Measurements from ENCODE around the gene NRCAM. TPM values are rescaled to one million over a fixed set of nuclear protein-coding genes. Genes with fewer than 3 reads are reported as not detected.

NRCAM gene
- total and polyA plus RNA-seq, 8 donors: 10.6 to 36.7 (median 16.2) TPM

DNA sequence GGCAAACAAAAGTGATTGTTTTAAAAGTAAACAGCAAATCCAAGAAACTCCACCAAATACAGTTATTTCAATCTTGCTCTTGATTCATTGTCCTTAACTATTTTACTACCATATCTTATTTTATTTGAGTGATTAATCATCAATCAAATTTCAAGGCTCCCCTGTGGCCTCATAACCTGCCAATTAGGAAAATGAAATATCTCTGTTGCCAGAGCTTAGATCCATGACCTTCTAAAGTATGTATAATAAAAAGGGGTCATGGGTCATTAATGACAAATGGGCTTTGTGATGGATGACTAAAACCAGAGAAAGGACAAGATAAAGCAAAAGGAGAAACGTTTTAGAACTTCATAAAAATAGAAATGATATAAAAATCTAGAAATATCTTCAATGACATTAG, 28.5 kb downstream of the NRCAM start:
- H3K9me3 ChIP-seq: no peaks in the 10 kb centered on the region
- intact Hi-C loops (cut with DNase I): no loop called here
- DNase-seq (no peak), ATAC-seq (no peak)
- TF ChIP-seq, protein P1, sequence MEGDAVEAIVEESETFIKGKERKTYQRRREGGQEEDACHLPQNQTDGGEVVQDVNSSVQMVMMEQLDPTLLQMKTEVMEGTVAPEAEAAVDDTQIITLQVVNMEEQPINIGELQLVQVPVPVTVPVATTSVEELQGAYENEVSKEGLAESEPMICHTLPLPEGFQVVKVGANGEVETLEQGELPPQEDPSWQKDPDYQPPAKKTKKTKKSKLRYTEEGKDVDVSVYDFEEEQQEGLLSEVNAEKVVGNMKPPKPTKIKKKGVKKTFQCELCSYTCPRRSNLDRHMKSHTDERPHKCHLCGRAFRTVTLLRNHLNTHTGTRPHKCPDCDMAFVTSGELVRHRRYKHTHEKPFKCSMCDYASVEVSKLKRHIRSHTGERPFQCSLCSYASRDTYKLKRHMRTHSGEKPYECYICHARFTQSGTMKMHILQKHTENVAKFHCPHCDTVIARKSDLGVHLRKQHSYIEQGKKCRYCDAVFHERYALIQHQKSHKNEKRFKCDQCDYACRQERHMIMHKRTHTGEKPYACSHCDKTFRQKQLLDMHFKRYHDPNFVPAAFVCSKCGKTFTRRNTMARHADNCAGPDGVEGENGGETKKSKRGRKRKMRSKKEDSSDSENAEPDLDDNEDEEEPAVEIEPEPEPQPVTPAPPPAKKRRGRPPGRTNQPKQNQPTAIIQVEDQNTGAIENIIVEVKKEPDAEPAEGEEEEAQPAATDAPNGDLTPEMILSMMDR (IDR thresholded peaks at IDR 0.05): no peak
- no peak overlapping the region for H3K27ac ChIP-seq
- no peaks in the 10 kb centered on the region for H3K27me3 ChIP-seq
- H3K4me1 ChIP-seq: no peaks in the 10 kb centered on the region
- no peak overlapping the region for H3K4me3 ChIP-seq
- H3K36me3 ChIP-seq: no peaks in the 10 kb centered on the region

DNA sequence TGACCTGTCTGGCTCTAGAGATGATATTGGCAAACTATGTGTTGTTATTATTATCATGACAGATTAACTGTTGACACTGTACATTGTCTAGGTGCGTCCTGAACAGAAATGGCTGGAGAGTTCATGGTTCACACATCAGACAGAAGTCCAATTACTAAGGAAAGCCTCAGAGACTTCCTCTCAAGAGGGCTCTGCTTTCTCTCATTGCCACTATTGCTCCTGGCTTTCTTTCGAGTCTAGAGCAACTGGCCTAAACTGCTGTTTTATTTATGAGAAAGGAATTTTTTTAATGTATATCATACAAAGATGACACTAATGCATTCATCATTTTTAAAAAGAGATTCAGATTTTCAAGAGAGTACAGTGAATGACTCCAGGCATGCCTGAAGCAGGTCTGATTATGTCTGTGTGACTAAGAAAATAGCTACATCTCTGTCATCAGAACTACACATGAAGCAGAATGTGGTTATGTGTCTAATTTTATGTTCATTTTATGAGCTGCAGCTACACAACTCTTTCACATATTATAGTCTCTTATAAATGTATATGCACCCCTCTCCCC, 30.4 kb downstream of the NRCAM start:
- Histone ChIP-seq H3K36me3 (no peaks in the 10 kb centered on the region), H3K4me3 (no peak overlapping the region), H3K4me1 (no peaks in the 10 kb centered on the region), H3K27ac (no peak overlapping the region), H3K27me3 (no peaks in the 10 kb centered on the region), H3K9me3 (no peaks in the 10 kb centered on the region)
- ATAC-seq (no peak), DNase-seq (no peak)
- TF ChIP-seq, protein P1 (IDR thresholded peaks at IDR 0.05): no peak
- intact Hi-C loops (cut with DNase I): no loop called here

DNA sequence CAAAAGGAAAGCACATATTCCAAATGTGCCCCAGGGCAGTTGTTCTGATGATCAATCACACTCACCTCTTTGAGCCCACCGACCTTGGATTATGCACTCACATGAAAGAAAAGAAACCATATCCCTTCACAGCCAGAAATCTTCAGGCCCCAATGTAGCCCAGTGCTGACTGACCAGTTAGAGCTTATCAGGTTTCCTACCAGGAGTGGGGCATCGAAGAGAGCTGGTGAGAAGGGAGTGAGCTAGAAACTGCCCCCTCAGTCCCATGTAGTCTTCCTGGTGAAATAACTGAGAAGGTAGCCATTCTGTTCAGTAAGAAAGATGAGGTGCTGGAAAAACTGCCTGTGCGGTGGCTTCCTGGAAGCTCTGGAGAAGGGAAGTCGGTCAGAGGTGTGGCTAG, 32.2 kb downstream of the NRCAM start:
- no peak for DNase-seq
- Histone ChIP-seq H3K4me3 (no peak overlapping the region), H3K4me1 (no peaks in the 10 kb centered on the region), H3K27ac (no peak overlapping the region), H3K9me3 (no peaks in the 10 kb centered on the region), H3K36me3 (no peaks in the 10 kb centered on the region), H3K27me3 (peaks cover 0 to 12% of the 10 kb centered on the region in 2 donors)
- no peak for ATAC-seq
- TF ChIP-seq, protein P1 (IDR thresholded peaks at IDR 0.05): no peak
- intact Hi-C loops (cut with DNase I): no loop called here

DNA sequence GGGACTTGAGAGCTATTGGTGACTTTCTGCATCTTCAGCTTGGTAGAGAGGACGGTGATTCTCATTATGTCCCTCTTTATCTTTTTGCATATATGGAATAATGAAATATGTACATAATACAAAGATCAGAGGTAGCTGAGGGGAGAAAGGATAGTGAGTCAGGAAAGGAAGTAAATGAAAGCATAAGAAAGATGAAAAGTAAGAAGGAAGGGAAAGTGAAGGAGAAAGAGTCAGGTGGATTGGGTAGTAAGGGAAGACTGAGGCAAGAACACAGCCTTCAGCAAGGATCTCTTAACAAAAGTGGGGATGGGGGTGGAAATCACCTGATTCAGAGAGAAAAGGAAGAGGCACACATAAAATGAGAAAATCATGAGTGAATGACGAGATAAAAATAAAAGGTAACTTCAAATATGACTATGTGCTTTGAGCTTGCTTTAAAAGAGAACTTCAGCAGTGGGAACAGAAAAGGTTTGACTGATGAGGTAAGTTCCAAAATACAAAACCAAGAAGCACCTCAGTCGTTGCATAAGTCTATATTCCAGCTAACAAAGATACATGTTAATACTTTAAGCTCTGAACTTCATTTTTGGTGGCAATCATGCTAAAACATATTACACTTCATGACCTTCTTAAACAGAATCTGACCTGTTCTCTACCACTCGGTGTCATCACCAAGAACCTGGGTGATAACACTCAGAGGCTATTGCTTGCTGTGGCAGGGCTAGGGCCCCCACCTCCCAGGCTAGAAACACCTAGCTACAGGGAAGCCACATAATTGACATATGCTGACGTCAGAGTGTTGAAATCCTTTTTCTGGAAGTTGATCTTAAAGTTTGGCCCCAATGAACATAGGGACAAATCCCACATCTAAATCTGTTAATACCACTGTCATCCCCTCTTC, 32.9 kb downstream of the NRCAM start:
- Histone ChIP-seq H3K27ac (no peak overlapping the region), H3K9me3 (no peaks in the 10 kb centered on the region), H3K4me1 (no peaks in the 10 kb centered on the region), H3K27me3 (peaks cover 0 to 14% of the 10 kb centered on the region in 2 donors), H3K36me3 (no peaks in the 10 kb centered on the region), H3K4me3 (no peak overlapping the region)
- no peak for DNase-seq
- ATAC-seq: no peak
- intact Hi-C loops (cut with DNase I): no loop called here
- TF ChIP-seq, protein P1 (IDR thresholded peaks at IDR 0.05): no peak

DNA sequence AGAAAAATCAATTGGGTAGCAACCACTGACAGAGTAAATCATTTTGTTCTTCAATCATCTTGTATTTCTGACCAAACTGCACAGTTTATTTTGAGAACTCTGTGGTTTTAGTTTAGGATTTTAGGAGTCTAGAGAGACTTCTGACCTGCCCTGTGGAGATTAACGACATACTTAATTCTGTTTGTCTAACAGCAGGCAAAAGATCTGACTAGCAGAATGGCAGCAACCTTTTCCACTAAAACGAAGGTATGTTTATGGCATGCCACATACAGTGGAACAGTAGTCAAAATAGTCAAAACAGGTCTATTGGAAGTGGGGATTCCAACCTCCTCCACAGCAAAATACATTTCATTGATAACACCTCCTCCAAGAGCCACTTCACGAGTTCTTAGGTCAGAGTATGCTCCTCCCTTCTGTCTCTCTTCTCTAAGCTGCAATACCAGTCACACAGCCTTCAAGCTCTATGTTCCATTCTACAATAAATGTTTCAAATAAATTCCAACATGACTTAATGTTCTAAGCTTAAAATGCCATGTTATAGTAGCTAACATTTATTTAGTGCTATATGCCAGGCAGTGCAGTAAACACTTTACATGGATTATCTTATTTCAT, 34.4 kb downstream of the NRCAM start:
- H3K27ac ChIP-seq: no peak overlapping the region
- ATAC-seq (no peak), DNase-seq (no peak)
- H3K36me3 ChIP-seq: no peaks in the 10 kb centered on the region
- TF ChIP-seq, protein P1 (IDR thresholded peaks at IDR 0.05): no peak
- no peak overlapping the region for H3K4me3 ChIP-seq
- intact Hi-C loops (cut with DNase I): no loop called here
- no peaks in the 10 kb centered on the region for H3K4me1 ChIP-seq
- peaks cover 0 to 14% of the 10 kb centered on the region in 2 donors for H3K27me3 ChIP-seq
- H3K9me3 ChIP-seq: no peaks in the 10 kb centered on the region
